Memory B cell (primary cell): Measurements from ENCODE around the gene HSP90AB1.

Experiments used
- ATAC-seq: fragments of 150-1000 bp; cut with Tn5 transposase; 2 replicates; pipeline ENCODE4 v1.10.0; 2021; ENCODE audit warnings: low read depth, mild to moderate bottlenecking, moderate library complexity
- DNase-seq, 2 donors: peaks; one replicate each; pipeline ENCODE4 v3.0.0; 2022; ENCODE audit warnings: low spot score in 2 of 2
- H3K27ac Mint-ChIP-seq: one replicate; pipeline ENCODE4 v1.8.0; 2022; ENCODE audit warnings: mild to moderate bottlenecking, moderate library complexity, mixed read lengths
- H3K27me3 Mint-ChIP-seq: one replicate; pipeline ENCODE4 v1.8.0; 2022; ENCODE audit warnings: mixed read lengths
- H3K36me3 Mint-ChIP-seq: one replicate; pipeline ENCODE4 v1.8.0; 2022; ENCODE audit warnings: mild to moderate bottlenecking, mixed read lengths
- H3K4me1 Mint-ChIP-seq: one replicate; pipeline ENCODE4 v1.8.0; 2022; ENCODE audit warnings: mixed read lengths
- H3K4me3 Mint-ChIP-seq: one replicate; pipeline ENCODE4 v1.8.0; 2022; ENCODE audit warnings: mild to moderate bottlenecking, moderate library complexity, mixed read lengths
- H3K9me3 Mint-ChIP-seq: one replicate; pipeline ENCODE4 v1.8.0; 2022; ENCODE audit warnings: mixed read lengths

HSP90AB1 gene

DNA sequence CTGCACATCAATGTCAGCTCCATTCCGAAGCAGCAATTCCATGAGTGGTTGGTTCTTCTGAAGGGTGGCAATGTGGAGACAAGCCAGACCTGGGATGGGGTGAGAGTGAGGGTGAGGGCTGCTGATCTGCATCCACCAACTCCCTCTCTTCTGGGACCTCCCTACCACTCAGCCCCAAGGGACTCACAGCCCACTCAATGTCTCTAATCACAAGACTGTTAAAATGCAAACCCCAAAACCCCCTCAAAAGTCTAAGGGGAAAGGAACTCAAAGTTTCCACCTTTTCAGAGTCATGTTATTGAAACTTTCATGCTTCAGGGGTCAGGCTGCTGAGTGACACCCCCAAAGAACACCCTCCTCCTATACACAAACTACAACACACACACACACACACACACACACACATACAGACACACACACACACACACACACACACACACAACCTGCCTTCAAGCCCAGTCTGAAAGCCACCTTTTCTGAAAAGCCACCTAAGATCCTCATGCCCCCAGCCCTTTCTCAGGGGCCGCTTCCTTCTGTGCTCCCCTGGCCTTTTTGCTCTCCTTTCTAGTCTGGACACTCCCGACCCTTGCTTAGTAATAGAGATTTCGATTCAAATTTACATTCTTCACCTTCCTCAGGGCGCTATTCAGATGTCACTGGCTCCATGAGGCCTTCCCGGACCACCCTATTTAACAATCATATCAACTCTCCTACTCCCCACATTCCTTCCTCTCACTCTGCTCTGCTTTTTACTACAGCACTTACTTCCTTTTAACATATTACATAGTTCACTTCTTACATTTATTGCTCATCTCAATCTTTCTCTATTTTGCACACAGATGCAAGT is 13.8 kb downstream of the HSP90AB1 start:
- H3K36me3 Mint-ChIP-seq = peaks cover 11% of the 10 kb centered on the region
- ATAC-seq (no peak), DNase-seq (no peak)
- H3K9me3 Mint-ChIP-seq = no peaks in the 10 kb centered on the region
- H3K4me1 Mint-ChIP-seq = peaks cover 52% of the 10 kb centered on the region
- H3K4me3 Mint-ChIP-seq = peak overlapping the region; percentile 54
- H3K27ac Mint-ChIP-seq = peak overlapping the region; percentile 100
- no peaks in the 10 kb centered on the region for H3K27me3 Mint-ChIP-seq

DNA sequence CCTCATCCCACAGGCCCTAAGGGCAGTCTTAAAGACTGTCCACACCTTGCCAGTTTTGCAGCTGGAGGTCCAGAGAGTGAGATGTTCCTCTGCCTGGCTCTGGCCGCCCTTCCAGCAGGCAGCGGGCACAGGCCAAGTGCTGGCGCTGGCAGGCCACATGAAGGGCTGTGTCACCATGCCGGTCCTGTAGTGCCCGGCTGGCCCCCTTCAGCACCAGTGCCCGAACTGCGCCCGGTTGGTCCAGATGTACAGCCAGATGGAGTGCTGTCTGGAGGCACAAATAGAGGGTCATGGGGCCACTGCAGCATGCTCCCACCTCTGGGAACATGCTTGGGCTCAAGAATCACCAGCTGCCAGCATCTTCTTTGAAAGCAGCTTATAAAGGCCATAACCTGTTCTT is 14.7 kb downstream of the HSP90AB1 start:
- Mint-ChIP-seq H3K36me3 (peaks cover 11% of the 10 kb centered on the region), H3K27ac (peak overlapping the region; percentile 100), H3K27me3 (no peaks in the 10 kb centered on the region), H3K4me3 (no peak overlapping the region), H3K9me3 (no peaks in the 10 kb centered on the region), H3K4me1 (peaks cover 51% of the 10 kb centered on the region)
- ATAC-seq (no peak), DNase-seq (no peak)

DNA sequence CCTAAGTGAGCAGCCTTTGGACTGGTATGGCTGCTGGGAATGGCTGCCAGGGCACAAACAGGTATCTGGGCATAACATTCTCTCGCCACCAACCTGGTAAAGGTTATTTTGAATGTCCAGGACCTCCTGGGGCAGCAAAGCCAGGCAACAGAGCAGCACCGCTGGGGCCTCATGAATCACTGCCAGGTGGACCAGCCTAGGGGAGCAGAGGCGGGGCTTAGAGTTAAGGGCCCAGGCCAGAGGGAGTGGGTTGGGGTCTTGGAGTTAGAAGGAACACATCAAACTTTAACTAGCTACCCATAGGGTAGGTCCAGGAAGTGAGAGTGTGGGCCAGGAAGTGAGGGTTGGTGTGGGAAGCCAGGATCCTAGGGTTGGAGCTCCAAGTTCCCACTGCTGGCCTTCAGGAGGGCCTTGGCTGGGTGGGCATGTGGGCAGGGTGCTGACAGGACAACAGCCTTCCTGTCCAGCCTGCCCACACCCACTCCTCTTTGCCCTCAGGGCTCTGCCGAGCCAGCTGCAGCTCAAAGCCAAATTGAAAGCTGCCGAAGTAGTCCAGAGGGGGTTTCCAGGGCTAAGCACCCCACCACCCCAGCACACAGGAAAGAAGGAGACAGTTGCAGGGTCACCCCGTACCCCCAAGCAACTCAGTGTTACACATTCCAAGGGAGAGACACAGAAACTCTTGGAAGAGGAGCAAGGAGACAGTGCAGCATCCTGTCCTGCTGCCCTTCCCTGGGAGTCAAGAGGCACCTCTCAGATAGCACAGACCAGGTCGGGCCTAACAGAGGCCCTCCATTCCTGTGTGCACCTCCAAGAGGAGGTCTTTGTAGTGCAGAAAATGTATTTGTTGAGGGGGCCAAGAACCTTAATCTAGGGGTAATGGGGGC is 15.8 kb downstream of the HSP90AB1 start:
- H3K36me3 Mint-ChIP-seq = peaks cover 11% of the 10 kb centered on the region
- no peaks in the 10 kb centered on the region for H3K27me3 Mint-ChIP-seq
- H3K4me3 Mint-ChIP-seq = peak overlapping the region; percentile 100
- DNase-seq (no peak), ATAC-seq (no peak)
- peak overlapping the region; percentile 100 for H3K27ac Mint-ChIP-seq
- no peaks in the 10 kb centered on the region for H3K9me3 Mint-ChIP-seq
- peaks cover 53% of the 10 kb centered on the region for H3K4me1 Mint-ChIP-seq

GRCh38 chr6:44263354-44264100 is 16.6 kb downstream of the HSP90AB1 start:
- Mint-ChIP-seq H3K9me3 (no peaks in the 10 kb centered on the region), H3K4me3 (peak overlapping the region; percentile 100), H3K36me3 (peaks cover 11% of the 10 kb centered on the region), H3K27me3 (no peaks in the 10 kb centered on the region), H3K27ac (peak overlapping the region; percentile 100), H3K4me1 (peaks cover 46% of the 10 kb centered on the region)
- ATAC-seq = peak; percentile 30
- DNase-seq = peak in 1 of 2 donors; percentile 63

DNA sequence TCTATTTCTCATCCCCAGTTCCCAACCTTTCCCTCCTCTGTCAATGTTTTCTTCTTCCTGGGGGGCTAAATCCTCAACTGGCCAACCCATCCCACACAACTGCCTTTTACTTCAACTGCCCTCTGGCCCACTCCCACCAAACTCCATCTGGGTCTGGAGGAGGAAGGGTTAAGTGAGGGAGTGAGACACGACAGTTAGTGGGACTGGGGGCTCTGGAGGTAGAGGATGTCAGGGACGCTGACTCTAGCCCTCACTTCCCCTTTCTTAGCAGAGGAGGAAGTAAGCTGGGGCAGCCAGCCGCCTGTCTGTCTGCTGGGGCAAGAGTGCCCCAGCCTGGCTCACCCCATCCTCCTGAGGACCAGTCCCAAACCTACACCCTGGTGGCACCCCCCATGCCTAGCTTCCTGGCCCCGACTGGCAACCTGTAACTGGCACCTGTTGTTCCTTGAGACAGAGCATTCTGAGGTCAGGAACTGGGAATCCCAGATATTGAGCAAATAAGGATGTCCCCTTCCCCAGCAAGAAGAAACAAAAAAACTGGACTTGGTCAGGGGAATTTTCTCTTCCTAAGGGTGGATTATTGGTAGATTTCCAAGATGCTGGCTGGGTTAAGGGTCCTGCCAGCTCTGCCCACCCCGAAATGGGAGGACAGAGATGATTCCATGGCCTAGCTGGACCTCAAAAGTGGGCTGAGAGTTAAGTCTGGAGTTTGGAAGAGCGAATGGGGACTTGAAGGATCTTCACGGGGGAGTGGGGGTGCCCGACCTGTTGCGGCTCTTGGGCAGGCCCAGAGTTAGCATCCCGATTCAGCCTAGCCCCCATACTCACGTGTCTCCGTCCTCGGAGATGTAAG is 17.5 kb downstream of the HSP90AB1 start:
- Mint-ChIP-seq H3K4me1 (peaks cover 41% of the 10 kb centered on the region), H3K36me3 (peaks cover 7% of the 10 kb centered on the region), H3K4me3 (peak overlapping the region; percentile 100), H3K27ac (peak overlapping the region; percentile 100), H3K27me3 (no peaks in the 10 kb centered on the region), H3K9me3 (no peaks in the 10 kb centered on the region)
- DNase-seq (peak; percentile 71 to 76), ATAC-seq (peak; percentile 62)

GRCh38 chr6:44265007-44265721 is 18.3 kb downstream of the HSP90AB1 start, which contains the start of gene NFKBIE:
NFKBIE (minus strand) TSS chr6:44265551; CDS start chr6:44265346, 205 bp downstream.
- peak; percentile 57 for ATAC-seq
- DNase-seq = peak; percentile 95 to 98
- H3K4me3 Mint-ChIP-seq = peak within 1 kb of the TSS; percentile 100
- peaks cover 6% of the 10 kb centered on the region for H3K36me3 Mint-ChIP-seq
- H3K4me1 Mint-ChIP-seq = peaks cover 44% of the 10 kb centered on the region
- H3K27me3 Mint-ChIP-seq = peaks cover 4% of the 10 kb centered on the region
- no peaks in the 10 kb centered on the region for H3K9me3 Mint-ChIP-seq
- H3K27ac Mint-ChIP-seq = peak within 1 kb of the TSS; percentile 100

GRCh38 chr6:44265722-44266233 is 18.9 kb downstream of the HSP90AB1 start:
- no peak for ATAC-seq
- DNase-seq = no peak
- Mint-ChIP-seq H3K27me3 (peaks cover 4% of the 10 kb centered on the region), H3K36me3 (peaks cover 4% of the 10 kb centered on the region), H3K27ac (peak overlapping the region; percentile 100), H3K4me3 (peak overlapping the region; percentile 100), H3K4me1 (peaks cover 42% of the 10 kb centered on the region), H3K9me3 (no peaks in the 10 kb centered on the region)

GRCh38 chr6:44266347-44266746 is 19.4 kb downstream of the HSP90AB1 start:
- DNase-seq = no peak
- H3K36me3 Mint-ChIP-seq = no peaks in the 10 kb centered on the region
- no peak for ATAC-seq
- peak overlapping the region; percentile 100 for H3K27ac Mint-ChIP-seq
- H3K27me3 Mint-ChIP-seq = peaks cover 6% of the 10 kb centered on the region
- no peaks in the 10 kb centered on the region for H3K9me3 Mint-ChIP-seq
- peaks cover 38% of the 10 kb centered on the region for H3K4me1 Mint-ChIP-seq
- H3K4me3 Mint-ChIP-seq = peak overlapping the region; percentile 100

GRCh38 chr6:44267252-44267651 is 20.4 kb downstream of the HSP90AB1 start:
- no peak for DNase-seq
- Mint-ChIP-seq H3K4me3 (no peak overlapping the region), H3K4me1 (peaks cover 34% of the 10 kb centered on the region), H3K9me3 (no peaks in the 10 kb centered on the region), H3K27ac (peak overlapping the region; percentile 100), H3K27me3 (peaks cover 9% of the 10 kb centered on the region), H3K36me3 (no peaks in the 10 kb centered on the region)
- ATAC-seq = no peak

DNA sequence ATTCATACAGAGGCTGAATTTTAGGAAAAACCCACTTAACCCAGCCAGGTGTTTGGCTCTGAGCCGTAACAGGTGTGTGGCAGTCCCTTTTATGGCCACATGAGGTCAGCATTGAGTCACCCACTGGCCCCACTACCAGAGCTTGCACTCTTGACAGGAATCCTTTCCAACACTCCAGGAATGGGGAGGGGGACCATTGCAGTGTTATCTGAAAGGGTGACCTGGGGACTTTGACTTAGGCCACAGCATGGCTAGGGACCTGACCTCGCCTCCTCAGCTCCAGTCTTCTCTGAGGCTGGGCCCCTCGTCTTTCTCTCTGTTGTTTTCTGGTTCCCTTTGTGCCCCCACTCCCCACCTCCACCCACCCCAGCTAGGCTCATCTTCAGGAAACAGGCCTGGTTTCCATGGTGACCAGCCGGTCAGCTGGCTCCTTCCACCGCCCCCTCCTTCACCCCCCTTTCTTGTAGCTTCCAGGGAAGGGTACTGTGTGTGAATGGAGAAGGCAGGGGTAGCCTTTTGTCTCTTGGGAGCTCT is 21.3 kb downstream of the HSP90AB1 start:
- no peak for ATAC-seq

DNA sequence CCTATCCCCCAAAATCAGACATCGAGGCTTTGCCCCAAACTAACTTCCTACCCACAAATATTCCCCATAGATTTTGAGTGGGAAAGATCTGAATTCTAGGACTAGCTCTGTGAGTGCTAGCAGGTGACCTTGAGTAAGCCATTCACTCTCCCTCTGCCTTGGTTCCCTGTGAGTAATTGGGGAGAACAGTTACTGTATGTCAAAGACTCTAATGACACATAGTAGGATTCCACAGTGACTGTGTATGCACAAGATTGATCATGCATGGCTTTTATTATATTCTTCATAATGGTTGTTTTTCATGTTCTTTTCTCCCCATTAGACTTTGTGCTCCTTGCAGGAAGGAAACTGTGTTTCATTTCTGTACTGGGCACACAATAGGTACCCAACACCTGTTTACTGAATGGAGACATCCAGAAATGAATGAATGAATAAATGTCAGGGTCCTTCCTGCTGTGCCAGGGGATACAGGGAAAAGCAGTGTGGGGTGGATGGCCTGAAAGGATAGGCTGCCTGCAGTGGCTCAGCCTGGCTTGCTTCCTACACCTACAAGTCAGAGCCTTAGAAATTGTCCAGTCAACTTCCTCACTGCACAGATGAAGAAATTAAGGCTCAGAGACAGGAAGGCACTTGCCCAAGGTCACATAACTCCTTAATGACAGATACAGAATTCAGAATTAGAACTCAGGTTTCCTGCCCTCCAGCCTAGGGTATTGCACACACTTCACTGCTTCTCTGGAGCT is 22.4 kb downstream of the HSP90AB1 start:
- peaks cover 21% of the 10 kb centered on the region for H3K4me1 Mint-ChIP-seq
- no peak overlapping the region for H3K27ac Mint-ChIP-seq
- peaks cover 25% of the 10 kb centered on the region for H3K27me3 Mint-ChIP-seq
- no peaks in the 10 kb centered on the region for H3K9me3 Mint-ChIP-seq
- ATAC-seq = no peak
- peaks cover under 1% of the 10 kb centered on the region for H3K36me3 Mint-ChIP-seq
- peak overlapping the region; percentile 85 for H3K4me3 Mint-ChIP-seq
- no peak for DNase-seq

More for the DNA sequence above, 21.3 kb downstream of the HSP90AB1 start:
- Mint-ChIP-seq H3K4me3 (no peak overlapping the region), H3K9me3 (no peaks in the 10 kb centered on the region), H3K36me3 (no peaks in the 10 kb centered on the region), H3K27me3 (peaks cover 16% of the 10 kb centered on the region), H3K4me1 (peaks cover 27% of the 10 kb centered on the region), H3K27ac (no peak overlapping the region)
- DNase-seq = peak in 1 of 2 donors; percentile 66
